AG09309 (cell line): ENCODE data around the gene MBD4.
A peak's percentile ranks its signal among the peaks of the same experiment; 100 is the strongest.
"Not testable (repeated sequence)": the region's sequence is repeated elsewhere in the genome, so short reads cannot be mapped to it uniquely, and the experiment has no call there.

Source experiments
- DNase-seq: peaks from one replicate; pipeline ENCODE4 v3.0.0-alpha.2; 2010; ENCODE audit warnings: low read depth
- H3K4me3 ChIP-seq: 2 replicates; pipeline ENCODE4 v1.5.1; 2011; ENCODE audit warnings: mild to moderate bottlenecking, low read depth, low read length, moderate library complexity; ENCODE audit not compliant: control insufficient read depth
- TF ChIP-seq, protein P1 (sequence below): IDR thresholded peaks from 2 replicates; pipeline ENCODE4 v1.5.1; 2011; ENCODE audit warnings: mild to moderate bottlenecking, low read depth, low read length, inconsistent platforms; ENCODE audit not compliant: insufficient read depth, control insufficient read depth; ENCODE audit errors: missing control alignments

MBD4 gene

DNA sequence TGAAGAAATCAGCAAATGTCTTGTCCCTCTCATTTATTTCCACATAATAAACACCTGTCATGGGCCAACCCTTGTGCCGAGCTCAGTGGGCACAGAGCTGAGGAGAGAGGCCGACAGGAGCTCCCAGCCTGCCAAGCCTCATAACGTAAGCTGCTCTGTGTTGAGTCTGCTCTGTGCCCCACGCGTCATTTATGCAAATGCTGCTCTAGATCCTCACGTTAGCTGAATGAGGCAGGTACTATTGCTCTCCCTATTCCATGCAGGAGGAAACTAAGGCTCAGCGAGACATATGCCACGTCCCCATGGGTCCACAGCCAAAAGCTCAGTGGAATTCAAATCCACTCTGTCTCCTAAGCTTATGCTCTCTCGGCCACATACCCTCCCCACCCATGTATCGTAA lies 52.8 kb downstream of the MBD4 start:
- no peak overlapping the region for H3K4me3 ChIP-seq
- TF ChIP-seq, protein P1, sequence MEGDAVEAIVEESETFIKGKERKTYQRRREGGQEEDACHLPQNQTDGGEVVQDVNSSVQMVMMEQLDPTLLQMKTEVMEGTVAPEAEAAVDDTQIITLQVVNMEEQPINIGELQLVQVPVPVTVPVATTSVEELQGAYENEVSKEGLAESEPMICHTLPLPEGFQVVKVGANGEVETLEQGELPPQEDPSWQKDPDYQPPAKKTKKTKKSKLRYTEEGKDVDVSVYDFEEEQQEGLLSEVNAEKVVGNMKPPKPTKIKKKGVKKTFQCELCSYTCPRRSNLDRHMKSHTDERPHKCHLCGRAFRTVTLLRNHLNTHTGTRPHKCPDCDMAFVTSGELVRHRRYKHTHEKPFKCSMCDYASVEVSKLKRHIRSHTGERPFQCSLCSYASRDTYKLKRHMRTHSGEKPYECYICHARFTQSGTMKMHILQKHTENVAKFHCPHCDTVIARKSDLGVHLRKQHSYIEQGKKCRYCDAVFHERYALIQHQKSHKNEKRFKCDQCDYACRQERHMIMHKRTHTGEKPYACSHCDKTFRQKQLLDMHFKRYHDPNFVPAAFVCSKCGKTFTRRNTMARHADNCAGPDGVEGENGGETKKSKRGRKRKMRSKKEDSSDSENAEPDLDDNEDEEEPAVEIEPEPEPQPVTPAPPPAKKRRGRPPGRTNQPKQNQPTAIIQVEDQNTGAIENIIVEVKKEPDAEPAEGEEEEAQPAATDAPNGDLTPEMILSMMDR: no peak

DNA sequence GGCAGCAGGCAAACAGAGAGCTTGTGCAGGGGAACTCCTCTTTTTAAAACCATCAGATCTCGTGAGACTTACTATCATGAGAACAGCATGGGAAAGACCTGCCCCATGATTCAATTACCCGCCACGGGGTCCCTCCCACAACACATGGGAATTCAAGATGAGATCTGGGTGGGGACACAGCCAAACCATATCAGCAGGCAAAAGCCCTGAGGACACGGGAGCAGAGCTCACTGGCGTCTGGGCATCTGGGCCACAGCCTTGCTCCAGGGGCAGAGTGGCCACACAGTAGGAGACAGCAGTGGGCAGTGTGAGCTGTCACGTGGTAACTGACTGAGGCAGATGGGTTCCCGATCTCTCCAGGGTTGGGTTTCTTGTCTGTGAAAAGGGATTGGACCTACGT lies 54.2 kb downstream of the MBD4 start:
- not testable (repeated sequence) for H3K4me3 ChIP-seq

More for the DNA sequence above, 52.8 kb downstream of the MBD4 start:
- no peak for DNase-seq

DNA sequence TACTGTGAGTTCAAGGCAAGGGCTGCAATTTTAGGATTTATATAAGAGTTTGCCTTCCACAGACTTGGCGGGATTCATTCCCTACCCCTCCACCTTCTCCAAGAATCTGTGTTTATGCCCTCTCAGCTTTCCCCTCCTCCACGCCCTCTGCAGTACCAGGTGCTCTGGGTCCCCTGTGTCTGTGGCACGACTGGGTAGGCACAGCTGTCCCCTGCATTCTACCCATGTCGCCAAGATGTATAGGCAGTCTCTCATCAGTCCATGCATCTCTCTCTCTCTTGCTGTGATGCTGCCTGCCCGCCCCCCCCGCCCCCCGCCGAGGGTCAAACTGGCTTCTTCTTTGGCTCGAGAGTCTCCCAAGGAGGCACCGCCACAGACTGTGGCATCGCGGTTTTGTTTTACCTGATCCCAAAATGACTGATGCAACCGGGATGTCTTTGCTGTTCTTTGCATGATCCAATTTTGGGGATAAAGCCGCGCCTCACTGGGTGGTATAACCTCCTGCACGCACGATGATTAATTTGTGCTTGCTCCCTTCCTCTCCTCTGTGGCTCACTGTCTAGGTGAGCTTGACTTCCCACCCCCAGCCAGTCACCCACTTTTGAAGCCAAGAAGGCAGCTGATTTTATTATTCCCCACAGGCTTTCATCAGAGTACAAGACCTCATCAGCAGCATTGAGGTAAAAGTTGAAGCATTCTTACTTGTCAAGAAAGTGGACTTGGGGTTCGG lies 55.0 kb downstream of the MBD4 start:
- H3K4me3 ChIP-seq: no peak overlapping the region
- TF ChIP-seq, protein P1: no peak
- no peak for DNase-seq

More for the DNA sequence above, 54.2 kb downstream of the MBD4 start:
- not testable (repeated sequence) for DNase-seq

DNA sequence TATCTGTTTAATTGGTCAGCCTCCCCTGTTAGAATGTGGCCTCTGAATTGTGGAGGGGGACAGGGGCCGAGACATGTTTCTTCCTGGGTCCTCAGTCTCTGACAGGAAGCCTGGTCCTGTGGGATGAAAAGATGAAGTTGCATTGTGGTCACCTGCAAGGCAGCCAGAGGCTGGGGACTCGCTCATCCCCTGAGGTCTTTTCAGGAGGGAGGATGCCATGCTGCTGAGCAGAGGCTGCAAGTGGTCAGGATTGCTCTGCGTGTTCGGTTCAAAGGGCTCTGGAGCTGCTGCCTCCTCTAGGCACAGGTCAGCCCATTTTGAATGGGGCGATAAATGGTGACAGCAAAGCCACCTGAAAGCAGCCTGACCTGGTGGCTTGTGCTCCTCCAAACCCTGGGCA lies 55.6 kb downstream of the MBD4 start:
- H3K4me3 ChIP-seq, DNase-seq: not testable (repeated sequence)

DNA sequence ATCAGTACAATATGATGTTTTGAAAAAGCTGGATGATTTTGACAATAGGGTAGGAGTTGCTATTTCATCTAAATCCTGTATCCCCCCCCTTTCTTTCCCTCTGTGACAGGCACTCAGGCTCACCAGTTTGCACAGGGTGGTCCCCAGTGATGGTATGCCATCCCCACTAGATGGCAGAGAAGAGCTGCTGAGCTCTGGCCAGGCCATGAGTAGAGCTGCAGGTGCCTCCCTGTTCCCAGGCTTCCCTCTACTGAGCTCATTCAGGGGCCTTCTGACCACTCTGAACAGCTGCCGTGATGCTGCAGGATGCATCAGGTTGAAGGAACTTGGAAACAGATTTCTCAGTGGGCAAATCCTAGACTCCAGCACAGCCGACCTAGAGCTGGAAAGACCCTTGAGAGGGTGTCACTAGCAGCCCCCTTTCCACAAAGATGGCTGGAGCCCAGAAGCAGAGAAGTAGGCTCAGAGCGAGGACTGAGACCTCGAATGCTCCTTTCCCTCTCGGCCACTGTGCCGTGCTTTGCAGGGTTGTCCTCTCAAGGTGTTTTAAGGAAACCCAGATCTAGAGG lies 56.4 kb downstream of the MBD4 start:
- no peak for DNase-seq
- H3K4me3 ChIP-seq: no peak overlapping the region
- TF ChIP-seq, protein P1: peak; percentile 94

DNA sequence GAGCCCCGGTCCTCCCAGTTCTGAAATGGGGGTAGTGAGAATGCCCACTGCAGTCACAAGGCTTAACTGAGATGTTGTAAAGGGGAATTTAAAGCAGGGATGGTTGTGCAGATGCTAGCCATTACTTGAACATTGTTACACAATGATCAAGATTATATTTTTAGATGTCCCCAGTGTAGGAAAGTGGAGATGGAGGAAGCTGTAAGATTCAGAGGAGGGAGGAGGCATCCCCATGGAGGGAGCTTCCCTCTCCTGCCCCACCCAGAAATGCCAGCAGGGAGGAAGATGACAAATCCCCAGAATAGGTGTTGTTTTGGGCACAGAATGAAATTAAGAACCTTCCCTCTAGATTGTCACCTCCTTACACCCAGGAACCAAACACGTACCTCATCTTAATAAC lies 57.4 kb downstream of the MBD4 start:
- TF ChIP-seq, protein P1: no peak

More for the DNA sequence above, 57.4 kb downstream of the MBD4 start:
- no peak for DNase-seq
- H3K4me3 ChIP-seq: no peak overlapping the region
